ENCODE results near the gene GMDS. TPM values are rescaled to one million over a fixed set of nuclear protein-coding genes. Genes with fewer than 3 reads are reported as not detected.

GMDS gene
- total and polyA plus RNA-seq, 2 donors (not counting 1 experiment from before 2014, with no cell fraction given): 11.5 to 16.4 TPM

- no peaks in the 10 kb centered on the region for H3K27me3 ChIP-seq (replicated peaks in 1 of 4; ENCODE audit: control extremely low read depth in 1 of 4, control insufficient read depth in 3 of 4, insufficient read depth in 4 of 4, low read length in 3 of 4)
- H3K79me2 ChIP-seq (ENCODE audit: control insufficient read depth, insufficient read depth, low read length): no peaks in the 10 kb centered on the region
- H3K36me3 ChIP-seq (replicated peaks in 1 of 2; ENCODE audit: control extremely low read depth in 1 of 2, control insufficient read depth in 1 of 2, extremely low read depth in 1 of 2, insufficient read depth in 2 of 2, low read length in 1 of 2): no peaks in the 10 kb centered on the region
- ATAC-seq (ENCODE audit: low read depth) (no peak), DNase-seq (no peak)
- Mint-ChIP-seq H3K27me3 (no peaks in the 10 kb centered on the region), H3K4me3 (no peak overlapping the region), H3K4me1 (no peaks in the 10 kb centered on the region), H3K27ac (no peak overlapping the region), H3K9me3 (ENCODE audit: insufficient read depth) (no peaks in the 10 kb centered on the region)
- intact Hi-C loops (cut with micrococcal nuclease): no loop called here
- no peaks in the 10 kb centered on the region for H4K20me1 ChIP-seq (ENCODE audit: control insufficient read depth, insufficient read depth, low read length, poor library complexity, severe bottlenecking)
- ChIA-PET POLR2A (no interaction called here), CTCF (no interaction called here)
- TF ChIP-seq EZH2 (IDR thresholded peaks at IDR 0.05; ENCODE audit: borderline replicate concordance, insufficient read depth, low read depth, low read length, poor library complexity, severe bottlenecking): no peak
- TF ChIP-seq CTCF (IDR thresholded peaks at IDR 0.05): no peak
- no peak overlapping the region for H3K9ac ChIP-seq (ENCODE audit: low read length)
- no peak overlapping the region for H2AFZ ChIP-seq (ENCODE audit: insufficient read depth, low read depth, low read length, poor library complexity, severe bottlenecking)
- H3K4me1 ChIP-seq (ENCODE audit: control insufficient read depth in 2 of 2, insufficient read depth in 2 of 2, low read length in 2 of 2): no peaks in the 10 kb centered on the region
- H3K4me2 ChIP-seq (replicated peaks; ENCODE audit: low read depth, low read length, poor library complexity, severe bottlenecking): no peak overlapping the region
- H3K4me3 ChIP-seq (ENCODE audit: control extremely low read depth in 1 of 5, extremely low read depth in 1 of 5, insufficient read depth in 1 of 5, low read depth in 2 of 5, low read length in 4 of 5): no peak overlapping the region
- no peak overlapping the region for H3K27ac ChIP-seq (ENCODE audit: low read length in 2 of 2)
- H3K9me3 ChIP-seq (ENCODE audit: control extremely low read depth in 1 of 3, control insufficient read depth in 2 of 3, insufficient read depth in 1 of 3, low read length in 2 of 3): no peaks in the 10 kb centered on the region
- 75% methylated on average over 5 of the region's 5 CpGs for WGBS (ENCODE audit: insufficient coverage)
These were observed 529.0 kb downstream of the GMDS start for GRCh38 chr6:1716396-1716795.

GRCh38 chr6:1715336-1715735 lies 530.1 kb downstream of the GMDS start:
- Histone ChIP-seq H4K20me1 (ENCODE audit: control insufficient read depth, insufficient read depth, low read length, poor library complexity, severe bottlenecking) (no peaks in the 10 kb centered on the region), H2AFZ (ENCODE audit: insufficient read depth, low read depth, low read length, poor library complexity, severe bottlenecking) (no peak overlapping the region), H3K4me3 (ENCODE audit: control extremely low read depth in 1 of 5, extremely low read depth in 1 of 5, insufficient read depth in 1 of 5, low read depth in 2 of 5, low read length in 4 of 5) (no peak overlapping the region), H3K9me3 (ENCODE audit: control extremely low read depth in 1 of 3, control insufficient read depth in 2 of 3, insufficient read depth in 1 of 3, low read length in 2 of 3) (no peaks in the 10 kb centered on the region), H3K36me3 (replicated peaks in 1 of 2; ENCODE audit: control extremely low read depth in 1 of 2, control insufficient read depth in 1 of 2, extremely low read depth in 1 of 2, insufficient read depth in 2 of 2, low read length in 1 of 2) (no peaks in the 10 kb centered on the region), H3K79me2 (ENCODE audit: control insufficient read depth, insufficient read depth, low read length) (no peaks in the 10 kb centered on the region), H3K27ac (ENCODE audit: low read length in 2 of 2) (no peak overlapping the region), H3K4me2 (replicated peaks; ENCODE audit: low read depth, low read length, poor library complexity, severe bottlenecking) (no peak overlapping the region), H3K4me1 (ENCODE audit: control insufficient read depth in 2 of 2, insufficient read depth in 2 of 2, low read length in 2 of 2) (no peaks in the 10 kb centered on the region), H3K27me3 (replicated peaks in 1 of 4; ENCODE audit: control extremely low read depth in 1 of 4, control insufficient read depth in 3 of 4, insufficient read depth in 4 of 4, low read length in 3 of 4) (no peaks in the 10 kb centered on the region), H3K9ac (ENCODE audit: low read length) (no peak overlapping the region)
- H3K9me3 Mint-ChIP-seq (ENCODE audit: insufficient read depth): no peaks in the 10 kb centered on the region
- H3K4me3 Mint-ChIP-seq: no peak overlapping the region
- H3K27me3 Mint-ChIP-seq: no peaks in the 10 kb centered on the region
- ATAC-seq (ENCODE audit: low read depth) (no peak), DNase-seq (no peak)
- no peaks in the 10 kb centered on the region for H3K4me1 Mint-ChIP-seq
- ChIA-PET CTCF (no interaction called here), POLR2A (no interaction called here)
- H3K27ac Mint-ChIP-seq: no peak overlapping the region
- TF ChIP-seq CTCF (IDR thresholded peaks at IDR 0.05) (no peak), EZH2 (IDR thresholded peaks at IDR 0.05; ENCODE audit: borderline replicate concordance, insufficient read depth, low read depth, low read length, poor library complexity, severe bottlenecking) (no peak)
- intact Hi-C loops (cut with micrococcal nuclease): no loop called here
- WGBS (ENCODE audit: insufficient coverage): 90% methylated on average over 2 of the region's 4 CpGs
